ENCODE data around the gene RSRC1.

DNA sequence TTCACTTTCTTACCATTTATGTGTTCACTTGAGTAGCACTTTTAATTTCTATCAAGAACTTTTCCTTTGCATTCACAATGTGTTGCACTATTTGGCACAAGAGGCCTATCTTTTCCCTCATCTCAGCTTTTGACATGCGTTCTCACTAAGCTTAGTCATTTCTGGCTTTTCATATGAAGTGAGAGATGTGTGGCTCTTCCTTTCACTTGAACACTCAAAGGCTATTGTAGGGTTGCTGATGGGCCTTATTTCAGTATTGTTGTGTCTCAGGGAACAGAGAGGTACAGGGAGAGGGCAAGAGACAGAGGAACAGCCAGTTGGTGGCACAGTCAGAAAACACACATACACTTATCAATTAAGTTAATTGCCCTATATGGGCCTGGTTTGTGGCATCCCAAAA lies 333.7 kb downstream of the RSRC1 start:
- no peak for TF ChIP-seq CREB1 (IDR thresholded peaks at IDR 0.05)
- TF ChIP-seq, protein P1, sequence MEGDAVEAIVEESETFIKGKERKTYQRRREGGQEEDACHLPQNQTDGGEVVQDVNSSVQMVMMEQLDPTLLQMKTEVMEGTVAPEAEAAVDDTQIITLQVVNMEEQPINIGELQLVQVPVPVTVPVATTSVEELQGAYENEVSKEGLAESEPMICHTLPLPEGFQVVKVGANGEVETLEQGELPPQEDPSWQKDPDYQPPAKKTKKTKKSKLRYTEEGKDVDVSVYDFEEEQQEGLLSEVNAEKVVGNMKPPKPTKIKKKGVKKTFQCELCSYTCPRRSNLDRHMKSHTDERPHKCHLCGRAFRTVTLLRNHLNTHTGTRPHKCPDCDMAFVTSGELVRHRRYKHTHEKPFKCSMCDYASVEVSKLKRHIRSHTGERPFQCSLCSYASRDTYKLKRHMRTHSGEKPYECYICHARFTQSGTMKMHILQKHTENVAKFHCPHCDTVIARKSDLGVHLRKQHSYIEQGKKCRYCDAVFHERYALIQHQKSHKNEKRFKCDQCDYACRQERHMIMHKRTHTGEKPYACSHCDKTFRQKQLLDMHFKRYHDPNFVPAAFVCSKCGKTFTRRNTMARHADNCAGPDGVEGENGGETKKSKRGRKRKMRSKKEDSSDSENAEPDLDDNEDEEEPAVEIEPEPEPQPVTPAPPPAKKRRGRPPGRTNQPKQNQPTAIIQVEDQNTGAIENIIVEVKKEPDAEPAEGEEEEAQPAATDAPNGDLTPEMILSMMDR (IDR thresholded peaks at IDR 0.05; ENCODE audit: control extremely low read depth in 1 of 3, insufficient read depth in 1 of 3, low read depth in 1 of 3, low read length in 3 of 3) = no peak
- TF ChIP-seq POLR2AphosphoS5 (IDR thresholded peaks at IDR 0.05; ENCODE audit: low read depth, low read length) = no peak
- TF ChIP-seq POLR2A (IDR thresholded peaks at IDR 0.05; ENCODE audit: control extremely low read depth in 1 of 2, low read depth in 2 of 2, low read length in 2 of 2) = no peak
- no peak for TF ChIP-seq MAFK (IDR thresholded peaks at IDR 0.05; ENCODE audit: low read depth, low read length)

Data from H1 (cell line).